Fibroblast of the aortic adventitia (primary cell): ENCODE results near the gene CUL7. TPM values are rescaled to one million over a fixed set of nuclear protein-coding genes. Genes with fewer than 3 reads are reported as not detected.

ENCODE experiments used
- DNase-seq: peaks from one replicate; pipeline ENCODE4 v3.0.0-alpha.2; 2010; ENCODE audit warnings: low read depth
- H3K4me3 ChIP-seq: 2 replicates; pipeline ENCODE4 v1.5.1; 2011; ENCODE audit warnings: low read depth, mild to moderate bottlenecking, control low read depth, low read length, moderate library complexity
- total RNA-seq: library from RNA; depleted of rRNA; stranded (reverse); fragments of >200 nt; gene quantifications from 2 replicates; pipeline ENCODE4 v1.2.3, GENCODE V29; 2012; ENCODE audit warnings: low replicate concordance
- TF ChIP-seq, protein P1 (sequence below): IDR thresholded peaks from 2 replicates; pipeline ENCODE4 v1.5.1; 2011; ENCODE audit warnings: mild to moderate bottlenecking, low read length, control low read depth, inconsistent platforms; ENCODE audit not compliant: insufficient read depth

The CUL7 gene
- total RNA-seq, 1 donor: 31.6 TPM

DNA sequence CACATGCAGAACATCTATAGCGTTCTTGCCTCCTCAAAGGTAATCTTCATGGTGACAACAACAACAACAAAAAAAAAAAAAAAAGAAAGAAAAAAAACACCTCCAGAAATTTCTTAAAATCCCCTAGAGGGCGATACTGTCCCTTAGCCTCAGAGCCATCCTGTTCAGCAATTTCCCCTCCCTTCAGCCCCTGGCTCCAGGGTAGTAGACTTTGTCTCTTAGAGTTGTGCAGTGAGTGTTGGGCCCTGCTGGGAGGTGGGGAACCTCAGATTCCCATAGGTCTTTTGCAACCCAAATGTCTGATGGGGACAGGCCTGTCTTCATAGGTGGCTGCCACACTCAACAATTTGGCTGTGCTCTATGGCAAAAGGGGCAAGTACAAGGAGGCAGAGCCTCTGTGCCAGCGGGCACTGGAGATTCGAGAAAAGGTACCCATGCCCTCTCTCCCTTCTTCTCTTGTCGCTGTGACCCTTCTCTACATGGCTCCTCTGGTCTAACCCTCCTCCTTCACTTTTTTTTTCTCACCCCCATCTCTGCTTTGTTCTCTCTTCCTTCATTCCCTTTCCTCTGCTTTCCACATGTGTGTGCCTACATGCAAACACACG, 16.5 kb upstream of the CUL7 start:
- TF ChIP-seq, protein P1, sequence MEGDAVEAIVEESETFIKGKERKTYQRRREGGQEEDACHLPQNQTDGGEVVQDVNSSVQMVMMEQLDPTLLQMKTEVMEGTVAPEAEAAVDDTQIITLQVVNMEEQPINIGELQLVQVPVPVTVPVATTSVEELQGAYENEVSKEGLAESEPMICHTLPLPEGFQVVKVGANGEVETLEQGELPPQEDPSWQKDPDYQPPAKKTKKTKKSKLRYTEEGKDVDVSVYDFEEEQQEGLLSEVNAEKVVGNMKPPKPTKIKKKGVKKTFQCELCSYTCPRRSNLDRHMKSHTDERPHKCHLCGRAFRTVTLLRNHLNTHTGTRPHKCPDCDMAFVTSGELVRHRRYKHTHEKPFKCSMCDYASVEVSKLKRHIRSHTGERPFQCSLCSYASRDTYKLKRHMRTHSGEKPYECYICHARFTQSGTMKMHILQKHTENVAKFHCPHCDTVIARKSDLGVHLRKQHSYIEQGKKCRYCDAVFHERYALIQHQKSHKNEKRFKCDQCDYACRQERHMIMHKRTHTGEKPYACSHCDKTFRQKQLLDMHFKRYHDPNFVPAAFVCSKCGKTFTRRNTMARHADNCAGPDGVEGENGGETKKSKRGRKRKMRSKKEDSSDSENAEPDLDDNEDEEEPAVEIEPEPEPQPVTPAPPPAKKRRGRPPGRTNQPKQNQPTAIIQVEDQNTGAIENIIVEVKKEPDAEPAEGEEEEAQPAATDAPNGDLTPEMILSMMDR: peak; percentile 65
- H3K4me3 ChIP-seq: no peak overlapping the region
- DNase-seq: peak; percentile 84

GRCh38 chr6:43062818-43063217, 9.2 kb upstream of the CUL7 start:
- TF ChIP-seq, protein P1: no peak
- no peak for DNase-seq

GRCh38 chr6:43061861-43062260, 8.2 kb upstream of the CUL7 start:
- no peak overlapping the region for H3K4me3 ChIP-seq
- TF ChIP-seq, protein P1: no peak
- DNase-seq: no peak

More at GRCh38 chr6:43062818-43063217, 9.2 kb upstream of the CUL7 start:
- H3K4me3 ChIP-seq: no peak overlapping the region

DNA sequence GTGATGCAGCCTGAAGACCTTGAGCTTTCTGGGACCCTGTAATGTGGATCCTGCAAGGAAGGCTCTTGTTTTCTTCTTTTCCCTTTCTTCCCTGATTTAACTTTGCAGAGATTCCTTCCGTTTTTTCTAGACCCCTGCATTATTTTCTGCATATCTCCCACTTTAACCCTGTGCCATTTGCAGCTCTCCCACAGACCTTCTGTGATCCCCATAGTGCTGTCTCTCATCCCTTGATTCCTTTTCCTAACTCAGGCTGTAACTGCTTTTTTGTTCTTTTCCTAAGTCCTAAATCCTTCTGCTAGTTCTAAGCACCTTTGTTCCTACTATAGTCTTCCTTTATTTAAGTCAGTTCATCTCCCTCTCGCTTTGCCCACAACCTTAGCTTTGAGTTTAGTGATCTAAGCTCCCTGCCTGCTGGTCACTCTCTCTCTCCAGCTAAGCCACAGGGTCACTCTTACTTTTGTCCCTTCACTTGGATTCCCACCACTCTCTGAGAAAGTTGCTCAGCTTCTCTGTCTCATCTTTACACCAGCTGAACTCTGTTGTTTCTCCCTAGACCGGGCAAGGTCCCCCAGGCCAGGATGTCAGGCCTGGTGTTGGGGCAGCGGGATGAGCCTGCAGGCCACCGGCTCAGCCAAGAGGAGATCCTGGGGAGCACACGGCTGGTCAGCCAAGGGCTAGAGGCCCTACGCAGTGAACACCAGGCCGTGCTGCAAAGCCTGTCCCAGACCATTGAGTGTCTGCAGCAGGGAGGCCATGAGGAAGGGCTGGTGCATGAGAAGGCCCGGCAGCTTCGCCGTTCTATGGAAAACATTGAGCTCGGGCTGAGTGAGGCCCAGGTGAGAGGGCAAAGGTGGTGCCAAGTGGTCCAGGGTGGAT, 7.3 kb upstream of the CUL7 start:
- TF ChIP-seq, protein P1: no peak
- DNase-seq: no peak
- H3K4me3 ChIP-seq: peak overlapping the region; percentile 83

GRCh38 chr6:43060034-43060754, 6.5 kb upstream of the CUL7 start:
- TF ChIP-seq, protein P1: no peak
- H3K4me3 ChIP-seq: peak overlapping the region; percentile 83
- peak; percentile 18 for DNase-seq

GRCh38 chr6:43059168-43060033, 5.8 kb upstream of the CUL7 start, which contains the start of the genes KLC4 and MRPL2:
KLC4 (plus strand) TSS chr6:43059631; CDS start chr6:43061336, 1,705 bp downstream.
MRPL2 (minus strand) TSS chr6:43059434; CDS start chr6:43059381, 53 bp downstream.
- peak within 1 kb of the TSS; percentile 84 for H3K4me3 ChIP-seq
- TF ChIP-seq, protein P1: no peak
- peak; percentile 98 for DNase-seq
